Activated T-cell treated with anti-CD3 and anti-CD28 coated beads for 1 hour (primary cell): ENCODE data around the gene RAPGEF4.

Experiments
- DNase-seq: peaks from one replicate; pipeline ENCODE4 v3.0.0-alpha.2; 2020; ENCODE audit warnings: low read depth

Gene RAPGEF4

DNA sequence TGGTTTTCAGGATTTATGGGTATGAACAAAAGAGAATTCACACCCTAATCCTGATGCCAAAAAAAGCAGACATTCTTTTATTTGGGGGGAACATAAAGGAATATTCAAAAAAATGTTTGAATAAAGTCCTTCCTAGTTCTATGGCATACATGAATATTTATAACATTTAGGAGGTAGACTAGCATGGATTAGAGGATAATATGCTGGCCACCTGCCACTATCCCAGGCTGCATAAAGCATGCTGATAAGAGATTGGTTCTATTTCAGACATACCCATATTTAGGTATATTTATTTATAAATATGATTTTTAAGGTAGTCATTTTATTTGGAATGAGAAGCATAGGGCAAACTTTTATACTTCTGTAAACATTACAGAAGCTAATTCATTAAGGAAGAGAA, 305.1 kb downstream of the RAPGEF4 start:
- DNase-seq = no peak

DNA sequence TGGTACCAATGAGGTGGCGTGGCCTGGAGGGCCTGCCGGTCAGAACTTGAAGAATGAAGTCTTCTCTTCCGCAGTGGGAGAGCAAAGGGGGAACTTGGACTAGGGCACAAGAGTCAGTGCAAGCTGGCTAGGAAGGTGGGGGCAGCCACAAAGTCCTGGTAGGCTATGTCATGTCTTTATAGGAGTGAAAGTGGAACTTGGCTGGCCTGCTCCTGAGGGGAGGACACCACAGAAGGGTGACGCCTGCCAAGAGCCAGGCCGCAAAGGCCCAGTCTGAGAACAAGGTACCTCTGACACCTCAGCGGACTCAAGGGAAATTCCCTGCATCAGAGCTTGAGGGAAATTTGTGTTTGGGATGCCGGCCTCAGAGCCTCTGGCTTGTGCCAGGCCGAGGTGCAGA, 307.8 kb downstream of the RAPGEF4 start:
- DNase-seq = no peak

DNA sequence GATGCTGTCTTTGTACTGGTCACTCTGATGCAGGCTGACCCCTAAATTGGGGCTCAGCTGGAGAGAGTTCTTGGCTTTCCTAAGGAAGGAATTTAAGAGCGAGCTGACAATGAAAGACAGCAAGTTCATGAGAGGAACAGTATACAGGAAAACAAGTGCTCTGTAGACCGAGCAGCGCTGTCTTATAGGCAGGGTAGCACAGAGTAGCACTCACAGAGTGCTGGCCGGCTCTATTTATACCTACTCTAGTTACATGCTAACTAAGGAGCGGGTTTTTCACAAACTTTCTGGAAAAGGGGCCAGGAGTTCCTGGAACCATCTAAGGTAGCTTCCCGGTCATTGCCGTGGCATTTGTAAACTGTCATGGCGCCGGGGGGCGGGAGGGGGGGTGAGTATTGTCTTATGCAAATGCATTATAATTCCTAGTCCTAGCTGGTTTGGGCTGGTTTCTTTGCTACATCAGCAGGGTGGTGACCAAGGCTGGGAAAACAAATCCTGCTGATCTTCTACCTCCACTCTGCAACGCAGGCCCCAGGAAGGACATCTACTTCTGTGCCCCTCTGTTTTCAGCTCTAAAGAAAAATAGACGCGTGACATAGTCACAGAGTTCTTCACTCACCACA, 308.4 kb downstream of the RAPGEF4 start:
- DNase-seq = no peak

DNA sequence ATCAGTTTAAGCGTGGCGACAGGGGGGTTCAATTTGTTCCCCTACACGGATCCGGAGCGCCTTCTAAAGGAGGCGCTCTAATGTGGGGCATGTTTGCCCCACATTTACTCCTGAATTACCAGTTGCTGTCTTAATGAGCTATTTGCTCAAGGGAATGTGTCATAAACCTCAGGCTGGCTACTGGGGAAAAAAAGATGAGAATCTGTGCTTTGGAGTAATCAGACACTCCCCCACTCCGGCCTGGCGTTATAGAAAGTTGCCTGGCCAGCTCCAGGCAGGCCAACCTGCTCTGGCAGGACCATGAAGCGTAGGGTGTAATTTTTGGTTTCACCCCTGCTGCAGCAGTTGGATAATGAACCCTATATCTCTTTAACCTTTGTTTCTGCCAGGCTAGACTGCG, 309.0 kb downstream of the RAPGEF4 start:
- no peak for DNase-seq

DNA sequence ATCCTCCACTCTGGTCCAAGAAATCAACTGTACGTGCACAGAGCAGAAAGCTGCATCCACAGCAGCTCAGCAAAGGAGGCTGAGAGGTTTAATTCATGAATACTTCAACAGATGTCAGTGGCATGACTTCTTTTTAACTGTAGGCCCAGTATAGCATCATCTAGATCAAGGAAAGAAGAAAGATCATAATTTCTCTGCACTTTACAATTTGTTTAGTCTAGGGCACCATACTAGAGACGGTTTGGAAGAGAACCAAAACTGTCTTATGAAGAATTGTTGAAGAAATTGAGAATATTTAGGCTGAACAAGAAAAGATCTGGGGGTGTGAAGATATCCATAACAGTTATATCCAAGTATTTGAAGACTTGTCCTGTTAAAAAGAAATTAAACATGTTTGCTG, 309.5 kb downstream of the RAPGEF4 start:
- no peak for DNase-seq

DNA sequence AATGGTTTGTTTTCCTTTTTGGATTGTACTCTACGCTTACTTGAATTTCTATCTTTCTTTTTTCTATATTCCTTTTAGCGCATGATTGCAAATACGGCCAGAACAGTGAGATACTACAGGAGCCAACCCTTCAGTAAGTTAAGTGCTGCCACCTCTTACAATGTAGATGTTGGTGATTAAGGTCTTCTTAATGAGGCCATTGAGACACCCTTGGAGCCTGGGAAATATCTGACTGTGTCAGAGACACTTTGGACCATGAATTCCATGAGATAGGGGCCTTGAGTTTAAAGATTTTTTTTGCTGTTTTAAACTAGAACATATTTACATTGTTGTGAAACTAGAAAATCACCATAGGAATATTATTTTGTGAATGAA, 312.9 kb downstream of the RAPGEF4 start:
- no peak for DNase-seq

DNA sequence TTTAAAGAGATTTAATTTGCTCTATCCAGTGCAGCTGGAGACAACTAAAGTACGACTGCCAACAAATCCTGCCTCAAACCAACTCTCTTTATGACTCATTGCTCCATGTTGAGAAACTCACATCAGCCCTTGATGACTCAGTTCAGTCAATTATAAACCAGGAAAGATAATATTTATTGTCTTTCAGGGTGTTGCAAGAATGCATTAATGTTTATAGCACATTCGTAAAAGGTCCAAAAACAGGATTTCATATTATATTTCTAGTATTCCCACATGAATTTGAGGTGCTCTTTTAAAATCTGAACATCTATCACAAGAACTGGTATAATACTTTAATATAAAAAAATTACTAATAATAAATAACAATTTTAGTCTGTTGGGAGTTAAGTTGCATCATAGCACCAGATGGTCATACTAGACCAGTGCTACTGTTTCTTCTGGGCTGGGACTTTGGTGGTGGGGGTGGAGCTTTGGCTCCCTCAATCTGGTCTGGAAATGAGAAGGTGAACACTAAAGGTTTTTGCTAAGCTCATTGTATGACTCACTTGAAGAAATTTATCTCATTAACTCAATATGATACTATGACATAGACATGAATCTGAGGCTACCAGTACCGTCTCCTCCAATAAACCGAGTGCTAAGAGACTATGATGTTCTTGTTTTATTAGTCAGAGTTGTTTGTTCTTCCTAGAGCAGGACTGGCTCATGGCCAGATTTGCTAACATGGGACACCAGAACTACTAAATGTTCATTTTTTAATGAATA, 313.4 kb downstream of the RAPGEF4 start:
- DNase-seq = no peak

DNA sequence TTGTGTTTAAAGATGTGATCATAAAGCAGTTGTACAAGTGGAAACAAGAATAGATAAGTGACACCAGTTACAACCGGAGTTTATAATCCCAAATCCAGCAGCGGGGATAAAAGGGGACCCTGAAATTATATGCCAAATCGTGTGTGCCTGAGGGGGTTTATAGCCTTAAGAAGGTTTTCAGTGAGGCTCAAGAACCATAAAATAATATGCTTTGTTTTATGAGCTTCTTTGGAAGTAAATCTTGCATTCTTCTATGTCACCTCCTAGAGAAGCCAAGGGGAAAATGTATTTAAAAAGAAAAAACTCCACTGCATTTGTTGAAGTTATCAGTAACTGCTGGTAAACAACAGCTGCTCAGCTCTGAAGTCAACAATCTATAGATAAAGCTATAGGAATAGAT, 314.2 kb downstream of the RAPGEF4 start:
- DNase-seq = no peak

DNA sequence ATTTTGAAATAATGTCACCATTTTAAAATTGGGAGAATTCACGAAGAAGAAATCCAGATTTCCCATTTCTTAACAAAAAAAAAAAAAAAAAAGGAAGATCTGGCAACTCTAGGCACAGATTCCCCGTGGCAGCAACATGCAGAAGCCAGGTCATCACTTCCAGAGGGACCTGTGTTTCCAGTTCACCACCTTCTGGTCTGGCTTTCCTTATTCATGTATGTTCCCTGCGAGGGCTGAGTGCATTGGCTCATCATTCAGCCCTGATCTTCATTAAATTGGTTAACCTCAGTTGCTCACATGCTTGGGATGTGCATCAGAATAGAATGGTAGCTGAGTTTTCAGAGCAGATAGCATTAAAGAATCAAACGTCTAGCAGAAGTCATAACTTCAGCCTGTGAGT, 315.0 kb downstream of the RAPGEF4 start:
- DNase-seq = no peak

DNA sequence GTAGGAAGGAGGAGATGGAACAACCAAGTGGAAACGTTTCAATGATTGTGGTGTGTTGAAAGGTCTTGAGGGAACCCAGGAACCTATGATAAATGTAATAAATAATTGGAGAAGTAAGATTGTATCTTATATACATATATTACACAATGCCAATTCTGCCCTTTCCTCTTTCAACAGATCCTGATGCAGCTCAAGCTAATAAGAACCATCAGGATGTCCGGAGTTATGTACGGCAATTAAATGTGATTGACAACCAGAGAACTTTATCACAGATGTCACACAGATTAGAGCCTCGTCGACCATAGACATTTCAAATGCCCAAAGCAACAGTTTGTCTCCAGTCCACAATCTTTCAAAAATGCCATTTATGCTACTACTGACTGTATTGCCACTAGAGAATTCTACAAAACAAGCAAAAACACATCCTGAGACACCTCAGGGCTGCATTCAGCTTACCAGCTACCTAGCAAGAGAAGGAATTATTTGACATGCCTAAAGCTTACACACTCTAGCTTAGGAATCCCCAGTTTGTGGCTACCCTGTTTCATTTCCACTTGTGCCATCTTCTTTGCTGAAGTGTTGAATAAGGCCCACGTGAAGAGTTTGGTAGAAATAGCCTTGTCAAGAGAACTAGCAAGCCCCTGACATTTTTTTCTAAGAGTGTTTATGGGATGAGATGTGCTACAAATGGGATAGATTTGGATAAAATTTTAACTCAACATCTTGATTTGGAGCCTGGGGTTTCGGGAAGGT, 316.0 kb downstream of the RAPGEF4 start:
- no peak for DNase-seq

DNA sequence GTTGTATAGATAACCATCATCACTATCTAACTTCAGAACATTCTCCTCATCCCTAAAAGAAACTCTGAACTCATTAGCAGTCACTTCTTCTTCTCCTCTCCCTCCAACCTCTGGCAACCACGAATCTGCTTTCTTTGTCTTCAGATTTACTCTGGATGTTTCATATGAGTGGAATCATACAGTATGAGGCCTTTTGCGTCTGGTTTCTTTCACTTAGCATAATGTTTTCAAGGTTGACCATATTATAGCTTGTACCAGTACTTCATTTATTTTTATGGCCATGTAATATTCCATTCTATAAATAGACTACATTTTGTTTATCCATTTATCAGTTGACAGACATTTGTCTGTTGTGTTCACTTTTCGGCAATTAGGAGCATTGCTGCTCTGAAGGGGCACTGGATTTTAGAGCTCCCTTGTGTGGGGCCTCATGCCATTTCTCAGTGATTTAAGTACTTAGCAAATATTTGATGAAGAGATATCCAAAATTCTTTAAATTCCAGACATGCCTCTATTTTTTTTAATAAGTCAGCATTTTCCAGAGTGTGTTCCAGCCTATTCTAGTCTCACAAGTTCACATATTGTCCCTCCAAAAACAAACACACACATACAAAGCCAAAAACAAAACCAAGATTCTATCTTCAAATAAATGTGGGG, 317.5 kb downstream of the RAPGEF4 start:
- no peak for DNase-seq

DNA sequence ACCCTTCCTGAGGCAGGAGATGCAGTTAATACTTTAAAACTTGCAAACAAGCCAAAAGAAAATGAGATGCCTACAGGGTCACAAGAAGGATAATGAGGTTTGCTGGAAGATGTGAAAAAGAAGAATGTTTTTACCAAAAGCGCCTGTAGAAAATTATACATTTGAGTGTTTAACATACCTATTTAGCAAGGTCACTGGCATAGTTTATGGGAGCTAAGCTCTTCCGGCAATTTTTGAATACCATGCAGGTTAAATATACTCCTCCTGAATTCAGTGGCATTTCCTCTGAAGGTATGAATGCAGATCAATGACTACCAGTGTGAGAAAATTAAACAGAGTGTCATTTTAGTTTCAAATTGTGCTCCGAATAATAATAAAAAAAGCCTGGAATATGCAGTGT, 318.8 kb downstream of the RAPGEF4 start:
- DNase-seq = no peak

DNA sequence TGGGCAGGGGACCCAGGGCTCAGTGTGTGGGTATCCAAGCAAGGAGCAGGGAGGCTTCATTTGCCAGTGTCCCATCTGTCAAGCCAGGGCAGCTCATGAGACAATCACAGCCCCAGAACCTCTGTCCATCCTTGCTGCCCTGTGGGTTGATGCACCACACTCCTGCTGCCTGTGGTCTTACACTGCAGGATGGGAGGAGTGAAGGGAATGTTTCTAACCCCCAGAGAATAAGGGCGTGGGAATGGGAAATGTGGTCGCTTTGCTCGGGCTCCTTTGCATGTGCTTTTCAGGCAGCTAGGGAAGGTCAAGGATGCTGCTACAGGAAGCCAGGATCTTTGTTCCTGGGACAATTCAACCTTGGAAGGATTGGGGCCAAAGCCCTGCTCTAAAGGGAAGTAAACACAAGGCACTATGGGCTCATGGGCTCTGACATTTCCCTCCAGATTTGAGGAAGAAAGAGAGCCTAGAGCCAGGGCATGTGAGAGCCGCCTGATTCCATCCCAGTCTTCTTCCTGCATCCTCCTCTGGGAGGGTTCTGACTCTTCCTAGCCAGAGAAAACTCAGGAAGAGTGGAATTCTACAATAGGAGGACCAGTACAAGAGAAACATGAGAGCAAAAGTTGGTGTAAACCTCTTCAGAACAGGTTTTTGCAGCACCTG, 321.2 kb downstream of the RAPGEF4 start:
- DNase-seq = no peak

DNA sequence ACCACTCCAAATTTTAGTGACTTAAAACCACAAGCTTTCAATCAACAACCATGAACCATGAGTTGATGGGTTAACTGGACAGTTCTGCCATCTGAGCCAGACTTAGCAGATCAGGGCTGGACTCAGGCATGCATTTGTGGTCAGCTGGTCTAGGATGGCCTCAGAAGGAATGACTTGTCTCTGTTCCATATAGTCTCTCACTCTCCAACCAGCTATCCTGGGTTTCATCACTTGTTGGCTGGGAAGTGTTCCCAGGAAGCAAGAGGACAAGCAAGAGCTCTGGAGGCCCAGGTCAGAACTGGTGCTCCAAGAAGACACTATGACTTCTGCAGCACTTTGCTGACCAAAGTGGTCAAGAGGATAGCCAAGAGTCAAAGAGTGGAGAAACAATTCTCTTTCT, 322.5 kb downstream of the RAPGEF4 start:
- no peak for DNase-seq

DNA sequence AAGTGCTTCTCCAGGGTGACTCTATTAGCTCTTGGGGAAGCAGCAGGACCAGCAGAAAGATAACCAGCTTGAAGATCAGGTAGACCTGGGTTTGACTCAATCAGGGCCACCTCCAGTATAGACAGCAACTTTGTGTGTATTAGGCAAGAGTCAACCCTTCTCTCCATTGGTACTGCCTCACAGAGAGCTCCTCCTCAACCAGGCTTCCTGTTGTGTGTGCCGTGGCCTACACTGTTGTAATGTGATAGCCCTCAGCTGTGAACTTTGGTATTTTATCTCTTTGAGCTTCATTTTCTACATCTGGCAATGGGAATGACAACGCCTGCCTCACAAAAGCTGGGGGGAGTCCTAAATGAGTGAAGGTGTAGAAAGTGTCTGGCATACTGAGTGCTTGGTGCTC, 323.0 kb downstream of the RAPGEF4 start:
- no peak for DNase-seq

DNA sequence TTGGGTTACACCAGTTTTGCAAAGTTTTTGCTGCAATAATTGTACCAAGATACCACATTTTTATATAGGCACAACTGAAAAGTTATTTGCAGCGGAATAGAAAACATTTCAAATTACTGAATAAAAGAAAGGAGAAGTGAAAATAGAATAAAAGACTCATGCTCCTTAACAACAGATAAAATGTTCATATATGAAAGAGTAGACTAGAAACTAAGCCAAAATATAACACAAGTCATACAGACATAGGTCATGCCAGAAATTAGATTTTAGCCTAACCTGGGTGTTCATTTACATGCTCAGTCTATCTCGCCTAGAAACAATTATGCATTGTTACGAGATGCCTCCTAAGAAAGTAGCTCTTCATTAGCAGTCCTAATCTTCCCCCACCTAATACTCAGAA, 323.6 kb downstream of the RAPGEF4 start:
- DNase-seq = no peak

DNA sequence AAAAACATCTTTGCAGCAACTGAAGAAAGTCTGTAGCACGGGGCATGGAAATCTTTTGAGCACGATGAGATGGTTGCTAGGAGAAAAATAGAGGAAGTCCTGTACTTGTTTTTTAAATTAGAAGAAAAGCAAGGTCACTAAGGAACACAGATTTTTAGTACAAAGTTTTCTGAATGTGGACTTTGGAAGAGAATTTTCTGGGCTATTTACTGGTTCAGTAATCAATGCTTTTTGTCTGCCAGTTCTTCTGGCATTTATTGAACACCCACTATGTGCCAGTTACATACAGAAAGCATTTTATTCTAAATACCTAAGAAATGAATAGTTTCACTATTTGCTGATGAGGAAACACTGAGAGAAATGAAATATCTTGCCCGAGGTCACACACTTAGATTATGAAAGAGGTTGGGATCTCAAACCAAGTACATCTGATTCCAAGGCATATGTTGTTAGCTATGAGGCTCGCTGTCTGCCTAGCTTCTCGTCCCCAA, 324.4 kb downstream of the RAPGEF4 start:
- no peak for DNase-seq

DNA sequence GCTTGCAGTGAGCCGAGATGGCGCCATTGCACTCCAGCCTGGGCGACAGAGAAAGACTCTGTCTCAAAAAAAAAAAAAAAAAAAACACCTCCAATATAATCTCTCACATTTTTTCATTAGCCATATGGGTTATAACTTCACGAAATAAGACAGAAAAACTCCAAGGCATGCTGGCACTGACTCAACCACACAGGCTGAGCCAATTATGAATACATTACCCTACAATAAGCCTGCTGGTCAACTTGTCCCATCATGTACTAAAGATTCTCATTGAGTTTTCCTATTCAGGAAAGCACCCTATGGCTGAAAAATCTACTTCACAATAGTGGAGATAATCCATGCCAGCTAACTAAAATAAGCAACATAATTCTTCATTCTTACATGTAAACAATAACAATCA, 327.2 kb downstream of the RAPGEF4 start:
- DNase-seq = no peak

DNA sequence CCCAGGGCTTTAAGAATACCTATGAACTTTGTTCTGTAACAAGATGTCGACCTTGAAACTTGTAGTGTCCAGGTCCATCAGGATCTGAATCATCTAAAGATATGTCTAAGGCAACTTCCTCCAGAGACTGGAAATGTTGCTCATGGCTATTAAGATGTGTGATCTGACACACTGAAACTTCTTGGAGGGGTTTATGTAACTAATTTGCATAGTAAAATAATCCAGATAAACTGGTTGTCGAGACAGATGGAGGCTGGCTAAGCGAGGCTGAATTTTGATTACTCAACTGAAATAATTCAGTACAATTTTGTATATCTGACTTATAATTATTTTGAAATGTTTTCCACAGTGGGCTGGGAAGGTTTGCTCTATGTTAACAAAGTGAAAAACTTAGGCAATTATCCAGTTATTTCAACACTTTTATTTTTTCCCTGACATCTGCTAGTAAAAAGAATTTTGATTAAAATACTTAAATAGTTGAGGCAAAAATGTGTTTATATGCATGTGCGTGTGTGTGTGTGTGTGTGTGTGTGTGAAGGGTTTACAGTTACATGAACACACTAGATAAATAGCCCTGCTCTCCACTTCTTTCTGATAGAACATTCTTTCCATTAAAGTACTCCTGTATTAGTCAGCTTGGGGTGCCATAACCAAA, 328.6 kb downstream of the RAPGEF4 start:
- DNase-seq = no peak

DNA sequence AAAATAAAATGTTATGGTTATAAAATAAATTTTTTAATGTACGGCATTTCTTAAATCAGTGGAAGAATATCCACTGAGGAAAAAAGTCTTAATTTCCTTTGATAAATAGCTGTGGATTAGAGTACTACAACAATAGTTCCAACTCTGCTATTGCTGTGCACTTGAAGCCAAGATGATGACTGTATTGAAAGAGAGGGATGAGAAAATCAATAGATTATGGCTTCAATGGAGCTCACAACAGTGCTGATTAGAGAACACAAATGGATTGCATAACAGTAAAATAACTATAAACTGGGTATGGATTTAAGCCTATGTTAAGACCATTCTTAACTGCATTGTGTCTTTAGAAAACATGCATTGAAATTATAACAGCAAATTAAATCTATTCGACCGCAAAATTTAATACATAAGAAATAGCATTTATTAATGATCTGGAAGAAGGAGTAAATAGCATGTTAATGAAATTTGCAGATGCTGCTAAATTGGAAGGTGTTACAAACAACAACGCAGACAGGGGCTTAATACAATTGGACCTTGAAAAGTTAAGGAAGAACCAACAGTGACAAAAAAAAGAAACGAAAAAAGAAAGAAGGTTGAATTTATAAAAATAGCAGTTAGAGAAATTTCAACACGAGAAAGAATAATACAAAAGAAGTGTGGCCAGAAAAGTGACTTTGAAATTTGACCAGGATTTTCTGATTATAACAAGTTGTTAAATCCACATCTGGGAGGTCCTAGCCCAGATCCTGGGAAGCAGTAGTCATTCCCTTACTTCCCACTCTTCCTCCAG, 331.4 kb downstream of the RAPGEF4 start:
- DNase-seq = no peak
